ENCODE measurements around the gene FAM53B. TPM values are rescaled to one million over a fixed set of nuclear protein-coding genes. Genes with fewer than 3 reads are reported as not detected.

Gene FAM53B
- polyA plus RNA-seq, 1 of the 3 experiments (the other 2 are of a cell fraction), result 5.6 TPM

DNA sequence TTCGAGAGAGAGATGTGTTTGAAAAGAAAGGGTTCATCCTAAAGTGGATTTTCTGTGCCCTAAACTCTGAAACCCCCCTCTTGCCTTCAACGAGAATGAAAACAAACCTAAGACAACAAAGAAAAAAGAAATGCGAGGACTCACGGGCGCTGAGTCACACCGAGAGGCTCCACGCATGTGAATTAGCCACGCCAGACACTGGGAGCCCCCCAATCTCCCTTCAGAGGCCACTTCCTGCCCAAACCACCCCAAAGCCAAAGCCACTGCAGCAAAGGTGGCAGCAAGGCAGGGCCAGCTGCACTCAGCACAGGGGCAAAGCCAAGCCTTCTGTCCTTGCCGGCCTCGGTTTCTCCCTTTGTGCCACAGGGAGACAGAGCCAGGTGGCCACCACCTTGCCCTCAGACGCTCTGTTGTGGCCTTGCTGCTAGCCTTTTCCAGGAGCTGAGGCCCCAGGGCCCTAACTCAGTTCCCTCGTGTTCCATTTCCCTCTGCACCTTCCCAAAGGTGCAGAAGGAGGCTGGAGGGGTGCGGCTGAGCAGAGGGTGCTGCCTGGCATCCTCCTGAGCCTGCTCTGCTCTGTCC, 93.3 kb downstream of the FAM53B start:
- Histone ChIP-seq H3K27me3 (ENCODE audit: insufficient read depth) (no peaks in the 10 kb centered on the region), H3K9ac (no peak overlapping the region), H3K9me2 (no peaks in the 10 kb centered on the region), H3K27ac (ENCODE audit: low read depth in 2 of 2, low read length in 1 of 2) (peak overlapping the region in 1 of 2 experiments; percentile 97; a peak in 1 of 4 replicates), H3K36me3 (replicated peaks in 1 of 2; ENCODE audit: control insufficient read depth in 1 of 2, insufficient read depth in 2 of 2, low read length in 1 of 2) (no peaks in the 10 kb centered on the region), H3K4me2 (no peak overlapping the region), H3K9me3 (no peaks in the 10 kb centered on the region), H3K79me2 (ENCODE audit: insufficient read depth) (peaks cover 11% of the 10 kb centered on the region; the same call in 1 of the 2 replicates), H3K4me1 (ENCODE audit: control insufficient read depth in 1 of 2, insufficient read depth in 2 of 2, low read depth in 1 of 2, low read length in 1 of 2) (peaks cover 24 to 85% of the 10 kb centered on the region in 2 experiments), H4K20me1 (ENCODE audit: insufficient read depth) (no peaks in the 10 kb centered on the region), H3F3A (replicated peaks; ENCODE audit: insufficient read depth) (peaks cover 4% of the 10 kb centered on the region), H2AFZ (ENCODE audit: low read depth) (no peak overlapping the region), H3K4me3 (ENCODE audit: low read depth in 2 of 2, low read length in 1 of 2) (no peak overlapping the region)
- 95% methylated on average over 13 of the region's 13 CpGs for WGBS (ENCODE audit: low lambda C conversion rate)
- ChIA-PET POLR2A (no interaction called here), CTCF (interaction anchor here (0.8 kb wide), 1 partner anchor 120 kb away, joined by 3 read pairs; no protein-coding TSS in a partner anchor)
- TF ChIP-seq RAD21 (IDR thresholded peaks at IDR 0.05; ENCODE audit: low read length) (no peak), FOSL2 (IDR thresholded peaks at IDR 0.05; ENCODE audit: borderline replicate concordance, low read depth) (no peak), RXRA (IDR thresholded peaks at IDR 0.05; ENCODE audit: borderline replicate concordance, low read depth) (no peak), ELF1 (IDR thresholded peaks at IDR 0.05) (no peak), NFIC (IDR thresholded peaks at IDR 0.05; ENCODE audit: borderline replicate concordance) (no peak), TAF1 (IDR thresholded peaks at IDR 0.05; ENCODE audit: borderline replicate concordance, low read depth, low read length) (no peak)
- TF ChIP-seq, protein P1, sequence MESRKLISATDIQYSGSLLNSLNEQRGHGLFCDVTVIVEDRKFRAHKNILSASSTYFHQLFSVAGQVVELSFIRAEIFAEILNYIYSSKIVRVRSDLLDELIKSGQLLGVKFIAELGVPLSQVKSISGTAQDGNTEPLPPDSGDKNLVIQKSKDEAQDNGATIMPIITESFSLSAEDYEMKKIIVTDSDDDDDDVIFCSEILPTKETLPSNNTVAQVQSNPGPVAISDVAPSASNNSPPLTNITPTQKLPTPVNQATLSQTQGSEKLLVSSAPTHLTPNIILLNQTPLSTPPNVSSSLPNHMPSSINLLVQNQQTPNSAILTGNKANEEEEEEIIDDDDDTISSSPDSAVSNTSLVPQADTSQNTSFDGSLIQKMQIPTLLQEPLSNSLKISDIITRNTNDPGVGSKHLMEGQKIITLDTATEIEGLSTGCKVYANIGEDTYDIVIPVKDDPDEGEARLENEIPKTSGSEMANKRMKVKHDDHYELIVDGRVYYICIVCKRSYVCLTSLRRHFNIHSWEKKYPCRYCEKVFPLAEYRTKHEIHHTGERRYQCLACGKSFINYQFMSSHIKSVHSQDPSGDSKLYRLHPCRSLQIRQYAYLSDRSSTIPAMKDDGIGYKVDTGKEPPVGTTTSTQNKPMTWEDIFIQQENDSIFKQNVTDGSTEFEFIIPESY (IDR thresholded peaks at IDR 0.05; ENCODE audit: borderline replicate concordance, low read depth), result no peak
- TF ChIP-seq, protein P2, sequence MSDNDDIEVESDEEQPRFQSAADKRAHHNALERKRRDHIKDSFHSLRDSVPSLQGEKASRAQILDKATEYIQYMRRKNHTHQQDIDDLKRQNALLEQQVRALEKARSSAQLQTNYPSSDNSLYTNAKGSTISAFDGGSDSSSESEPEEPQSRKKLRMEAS (IDR thresholded peaks at IDR 0.05; ENCODE audit: low read depth), result no peak
- DNase-seq, result no peak

DNA sequence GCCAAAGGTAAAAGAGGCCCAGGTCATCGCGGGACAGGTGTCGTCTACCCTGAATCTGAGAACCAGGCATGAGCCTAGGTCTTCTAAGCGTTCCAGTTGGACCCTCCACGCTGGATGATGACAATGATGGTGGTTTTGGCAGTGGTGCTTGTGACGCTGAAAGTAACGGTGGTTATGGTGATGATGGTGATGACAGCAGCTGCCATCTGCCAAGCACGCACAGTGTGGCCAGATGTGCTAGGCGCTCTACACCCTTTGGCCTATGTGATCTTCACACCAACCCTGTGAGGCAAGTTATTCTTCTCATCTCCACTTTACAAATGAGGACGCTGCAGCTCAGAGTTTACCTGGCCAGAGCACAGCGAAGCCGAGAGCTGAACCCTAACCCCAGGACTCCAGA, 93.9 kb downstream of the FAM53B start:
- ChIA-PET POLR2A (no interaction called here), CTCF (interaction anchor here (0.8 to 3.6 kb wide), 2 partner anchors 91 to 119 kb away, joined by 3 to 36 read pairs; no protein-coding TSS in a partner anchor)
- H2AFZ ChIP-seq (ENCODE audit: low read depth), result no peak overlapping the region
- no peaks in the 10 kb centered on the region for H4K20me1 ChIP-seq (ENCODE audit: insufficient read depth)
- H3K36me3 ChIP-seq (replicated peaks in 1 of 2; ENCODE audit: control insufficient read depth in 1 of 2, insufficient read depth in 2 of 2, low read length in 1 of 2), result no peaks in the 10 kb centered on the region
- peaks cover 24 to 91% of the 10 kb centered on the region in 2 experiments for H3K4me1 ChIP-seq (ENCODE audit: control insufficient read depth in 1 of 2, insufficient read depth in 2 of 2, low read depth in 1 of 2, low read length in 1 of 2)
- no peak overlapping the region for H3K9ac ChIP-seq
- H3K27ac ChIP-seq (ENCODE audit: low read depth in 2 of 2, low read length in 1 of 2), result peak overlapping the region in 1 of 2 experiments; percentile 97; a peak in 2 of 4 replicates
- no peaks in the 10 kb centered on the region for H3K27me3 ChIP-seq (ENCODE audit: insufficient read depth)
- TF ChIP-seq, protein P3, sequence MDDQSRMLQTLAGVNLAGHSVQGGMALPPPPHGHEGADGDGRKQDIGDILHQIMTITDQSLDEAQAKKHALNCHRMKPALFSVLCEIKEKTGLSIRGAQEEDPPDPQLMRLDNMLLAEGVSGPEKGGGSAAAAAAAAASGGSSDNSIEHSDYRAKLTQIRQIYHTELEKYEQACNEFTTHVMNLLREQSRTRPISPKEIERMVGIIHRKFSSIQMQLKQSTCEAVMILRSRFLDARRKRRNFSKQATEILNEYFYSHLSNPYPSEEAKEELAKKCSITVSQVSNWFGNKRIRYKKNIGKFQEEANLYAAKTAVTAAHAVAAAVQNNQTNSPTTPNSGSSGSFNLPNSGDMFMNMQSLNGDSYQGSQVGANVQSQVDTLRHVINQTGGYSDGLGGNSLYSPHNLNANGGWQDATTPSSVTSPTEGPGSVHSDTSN (IDR thresholded peaks at IDR 0.05), result no peak
- TF ChIP-seq FOXJ3 (CRISPR knock-in tag; IDR thresholded peaks at IDR 0.05) (no peak), MXI1 (IDR thresholded peaks at IDR 0.05; ENCODE audit: low read depth, low read length) (no peak), NFIC (IDR thresholded peaks at IDR 0.05; ENCODE audit: borderline replicate concordance) (no peak), RFX5 (IDR thresholded peaks at IDR 0.05; ENCODE audit: low read length) (no peak), SMC3 (IDR thresholded peaks at IDR 0.05; ENCODE audit: low read depth, low read length) (no peak), SIN3A (IDR thresholded peaks at IDR 0.05; ENCODE audit: borderline replicate concordance, low read depth, low read length) (no peak)
- TF ChIP-seq, protein P1 (IDR thresholded peaks at IDR 0.05; ENCODE audit: borderline replicate concordance, low read depth), result no peak
- TF ChIP-seq, protein P2 (IDR thresholded peaks at IDR 0.05; ENCODE audit: low read depth), result no peak
- H3K4me2 ChIP-seq, result no peak overlapping the region
- no peak overlapping the region for H3K4me3 ChIP-seq (ENCODE audit: low read depth in 2 of 2, low read length in 1 of 2)
- H3K9me3 ChIP-seq, result no peaks in the 10 kb centered on the region
- 97% methylated on average over 12 of the region's 12 CpGs for WGBS (ENCODE audit: low lambda C conversion rate)
- no peak for DNase-seq
- peaks cover 4% of the 10 kb centered on the region for H3F3A ChIP-seq (replicated peaks; ENCODE audit: insufficient read depth)
- no peaks in the 10 kb centered on the region for H3K9me2 ChIP-seq
- H3K79me2 ChIP-seq (ENCODE audit: insufficient read depth), result peaks cover 11% of the 10 kb centered on the region; the same call in 1 of the 2 replicates
